CD4-positive, alpha-beta T cell treated with Interleukin-17A for 4 hours (primary cell): ENCODE measurements around the gene DHRS12.

Experiments
- DNase-seq: peaks from one replicate; pipeline ENCODE4 v3.0.0-alpha.2; 2020; ENCODE audit warnings: mixed read lengths

Gene DHRS12

GRCh38 chr13:51721496-51721895 is 82.5 kb downstream of the DHRS12 start:
- no peak for DNase-seq

GRCh38 chr13:51719394-51719793 is 84.6 kb downstream of the DHRS12 start:
- DNase-seq, result no peak
